Natural killer cell (primary cell): ENCODE measurements around the gene ZNF324B. TPM values are rescaled to one million over a fixed set of nuclear protein-coding genes. Genes with fewer than 3 reads are reported as not detected.

Experiments used
- ATAC-seq, 3 donors: fragments of 150-1000 bp in 2 of 3; fragments of 200-7000 bp in 1 of 3; cut with Tn5 transposase; 1 replicate in 1 of 3; 2 replicates in 2 of 3; pipeline ENCODE4 v1.10.0; 2021; ENCODE audit warnings: mild to moderate bottlenecking in 2 of 3, moderate library complexity in 2 of 3
- DNase-seq, 2 donors: peaks; one replicate each; pipeline versions ENCODE4 v3.0.0 to v3.0.0-alpha.2; 2013 to 2021; ENCODE audit warnings: mixed read lengths in 1 of 2
- H3K27ac ChIP-seq: one replicate; pipeline ENCODE4 v1.5.1; 2013; ENCODE audit warnings: mild to moderate bottlenecking, low read length
- H3K27me3 ChIP-seq: one replicate; pipeline ENCODE4 v1.6.1; 2013; ENCODE audit warnings: low read length; ENCODE audit not compliant: control insufficient read depth, insufficient read depth
- H3K36me3 ChIP-seq: one replicate; pipeline ENCODE4 v1.6.1; 2013; ENCODE audit warnings: low read length; ENCODE audit not compliant: control insufficient read depth, insufficient read depth
- H3K4me1 ChIP-seq: one replicate; pipeline ENCODE4 v1.6.1; 2013; ENCODE audit warnings: low read length; ENCODE audit not compliant: control insufficient read depth, insufficient read depth
- H3K4me3 ChIP-seq: one replicate; pipeline ENCODE4 v1.5.1; 2013; ENCODE audit warnings: low read length
- H3K9me3 ChIP-seq: one replicate; pipeline ENCODE4 v1.6.1; 2013; ENCODE audit warnings: low read length; ENCODE audit not compliant: control insufficient read depth, insufficient read depth
- H3K27ac Mint-ChIP-seq, 2 donors: one replicate each; pipeline ENCODE4 v1.8.0; 2022; ENCODE audit warnings: mild to moderate bottlenecking in 2 of 2, mixed read lengths in 2 of 2, moderate library complexity in 1 of 2
- H3K27me3 Mint-ChIP-seq, 2 donors: one replicate each; pipeline ENCODE4 v1.8.0; 2022; ENCODE audit warnings: low read depth in 2 of 2, mixed read lengths in 2 of 2
- H3K36me3 Mint-ChIP-seq: one replicate; pipeline ENCODE4 v1.8.0; 2022; ENCODE audit warnings: mixed read lengths
- H3K4me1 Mint-ChIP-seq, 2 donors: one replicate each; pipeline ENCODE4 v1.8.0; 2022; ENCODE audit warnings: mixed read lengths in 2 of 2
- H3K4me3 Mint-ChIP-seq: one replicate; pipeline ENCODE4 v1.8.0; 2022; ENCODE audit warnings: mild to moderate bottlenecking, moderate library complexity, mixed read lengths
- H3K9me3 Mint-ChIP-seq, 2 donors: one replicate each; pipeline ENCODE4 v1.8.0; 2022; ENCODE audit warnings: mixed read lengths in 2 of 2
- CTCF ChIP-seq: fragments of 200-600 bp; IDR thresholded peaks from one replicate; pipeline ENCODE4 v1.8.0; 2022; ENCODE audit warnings: antibody characterized with exemption
- WGBS: methylation state at CpG from one replicate; pipeline ENCODE4 v1.1.7; 2013; ENCODE audit warnings: missing lambda C conversion rate; ENCODE audit not compliant: insufficient coverage; 5-methylcytosine and 5-hydroxymethylcytosine counted together
- intact Hi-C: fragments of 100-400 bp; cut with micrococcal nuclease; formaldehyde crosslinking; loops from one replicate; pipeline ENCODE4 v1.14.2; 2022
- total RNA-seq, 4 donors: library from RNA; stranded (reverse); fragments of 120-200 nt in 1 of 4; gene quantifications; one replicate each; pipeline versions ENCODE4 v1.2.3 to v1.2.4, GENCODE V29; 2013 to 2022

ZNF324B gene
- total RNA-seq, 3 donors from 2014 or later (not counting 1 experiment from before 2014, with no cell fraction given) = 10.4 to 11.4 (median 11.4) TPM

GRCh38 chr19:58409010-58409790 lies 42.2 kb upstream of the ZNF324B start:
- peak overlapping the region; percentile 92 to 98 for H3K27ac Mint-ChIP-seq
- intact Hi-C loops = no loop called here
- 5% methylated on average over 34 of the region's 34 CpGs for WGBS
- Histone ChIP-seq H3K4me3 (peak overlapping the region; percentile 68), H3K36me3 (no peaks in the 10 kb centered on the region), H3K27ac (peak overlapping the region; percentile 89), H3K27me3 (no peaks in the 10 kb centered on the region), H3K4me1 (peaks cover 20% of the 10 kb centered on the region), H3K9me3 (no peaks in the 10 kb centered on the region)
- DNase-seq (peak in 1 of 2 donors; percentile 33), ATAC-seq (no peak)
- peak overlapping the region; percentile 86 for H3K4me3 Mint-ChIP-seq
- no peak for TF ChIP-seq CTCF
- no peaks in the 10 kb centered on the region for H3K9me3 Mint-ChIP-seq
- H3K4me1 Mint-ChIP-seq = peaks cover 29 to 36% of the 10 kb centered on the region in 2 donors
- H3K27me3 Mint-ChIP-seq = no peaks in the 10 kb centered on the region
- no peaks in the 10 kb centered on the region for H3K36me3 Mint-ChIP-seq

DNA sequence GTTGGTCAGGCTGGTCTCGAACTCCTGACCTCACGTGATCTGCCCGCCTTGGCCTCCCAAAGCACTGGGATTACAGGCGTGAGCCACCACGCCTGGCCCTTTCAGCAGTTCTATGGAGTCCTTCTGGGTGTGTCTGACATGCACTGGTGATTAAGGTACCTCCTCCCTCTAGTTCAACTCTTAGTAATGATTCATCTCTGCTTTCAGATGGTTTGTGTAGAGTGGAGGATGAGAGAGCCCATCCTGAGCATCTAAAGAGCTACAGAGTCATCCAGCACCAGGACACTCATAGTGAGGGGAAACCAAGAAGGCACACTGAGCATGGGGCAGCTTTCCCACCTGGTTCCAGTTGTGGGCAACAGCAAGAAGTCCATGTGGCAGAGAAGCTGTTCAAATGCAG lies 34.8 kb upstream of the ZNF324B start:
- ATAC-seq (no peak), DNase-seq (no peak)
- H3K27me3 ChIP-seq = no peaks in the 10 kb centered on the region
- no peaks in the 10 kb centered on the region for H3K9me3 ChIP-seq
- intact Hi-C loops = no loop called here
- Mint-ChIP-seq H3K9me3 (no peaks in the 10 kb centered on the region), H3K27ac (no peak overlapping the region), H3K4me1 (no peaks in the 10 kb centered on the region), H3K27me3 (no peaks in the 10 kb centered on the region), H3K36me3 (peaks cover 8% of the 10 kb centered on the region), H3K4me3 (no peak overlapping the region)
- peaks cover 18% of the 10 kb centered on the region for H3K36me3 ChIP-seq
- no peak for TF ChIP-seq CTCF
- H3K27ac ChIP-seq = no peak overlapping the region
- H3K4me1 ChIP-seq = no peaks in the 10 kb centered on the region
- WGBS = 97% methylated on average over 5 of the region's 5 CpGs
- H3K4me3 ChIP-seq = no peak overlapping the region

GRCh38 chr19:58417071-58417470 lies 34.4 kb upstream of the ZNF324B start:
- H3K36me3 Mint-ChIP-seq = peaks cover 8% of the 10 kb centered on the region
- over 99% methylated on average over 7 of the region's 7 CpGs for WGBS
- H3K9me3 Mint-ChIP-seq = no peaks in the 10 kb centered on the region
- ATAC-seq = no peak
- Histone ChIP-seq H3K4me3 (no peak overlapping the region), H3K27me3 (no peaks in the 10 kb centered on the region), H3K9me3 (no peaks in the 10 kb centered on the region), H3K36me3 (peaks cover 18% of the 10 kb centered on the region), H3K4me1 (no peaks in the 10 kb centered on the region), H3K27ac (no peak overlapping the region)
- H3K27ac Mint-ChIP-seq = no peak overlapping the region
- TF ChIP-seq CTCF = no peak
- H3K4me1 Mint-ChIP-seq = no peaks in the 10 kb centered on the region
- intact Hi-C loops = no loop called here
- no peak overlapping the region for H3K4me3 Mint-ChIP-seq
- H3K27me3 Mint-ChIP-seq = no peaks in the 10 kb centered on the region
- no peak for DNase-seq

DNA sequence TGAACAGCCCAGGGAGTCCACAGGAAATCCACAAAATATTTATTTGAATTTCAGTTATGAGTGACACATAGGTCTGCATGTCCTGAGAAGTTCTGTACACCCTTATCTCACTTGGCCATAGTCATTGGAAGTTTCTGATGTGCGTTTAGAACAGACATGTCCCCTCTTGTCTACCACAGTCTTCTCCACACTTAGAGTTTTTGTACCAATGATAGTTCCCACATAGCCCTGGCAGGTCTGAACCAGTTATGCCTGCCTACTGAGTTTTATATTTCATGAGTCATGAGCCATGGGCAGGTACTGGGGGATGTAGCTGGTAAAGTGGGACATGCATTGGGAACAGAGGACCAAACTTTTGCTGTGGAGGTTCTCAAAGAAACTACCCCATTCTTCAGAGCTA lies 22.8 kb upstream of the ZNF324B start:
- H3K4me3 ChIP-seq = no peak overlapping the region
- no peaks in the 10 kb centered on the region for H3K4me1 ChIP-seq
- no peak overlapping the region for H3K4me3 Mint-ChIP-seq
- intact Hi-C loops = no loop called here
- no peaks in the 10 kb centered on the region for H3K27me3 ChIP-seq
- DNase-seq (no peak), ATAC-seq (no peak)
- no peaks in the 10 kb centered on the region for H3K27me3 Mint-ChIP-seq
- H3K27ac Mint-ChIP-seq = no peak overlapping the region
- peaks cover under 1% of the 10 kb centered on the region for H3K36me3 ChIP-seq
- H3K36me3 Mint-ChIP-seq = peaks cover 26% of the 10 kb centered on the region
- H3K9me3 Mint-ChIP-seq = peaks cover 3 to 9% of the 10 kb centered on the region in 2 donors
- no peak for TF ChIP-seq CTCF
- no peak overlapping the region for H3K27ac ChIP-seq
- H3K4me1 Mint-ChIP-seq = no peaks in the 10 kb centered on the region
- peaks cover 63% of the 10 kb centered on the region for H3K9me3 ChIP-seq
- 100% methylated on average over 1 of the region's 1 CpG for WGBS
